Measurements from ENCODE around the gene TTC9B.
"Not testable (repeated sequence)": the region's sequence is repeated elsewhere in the genome, so short reads cannot be mapped to it uniquely, and the experiment has no call there.

The TTC9B gene

DNA sequence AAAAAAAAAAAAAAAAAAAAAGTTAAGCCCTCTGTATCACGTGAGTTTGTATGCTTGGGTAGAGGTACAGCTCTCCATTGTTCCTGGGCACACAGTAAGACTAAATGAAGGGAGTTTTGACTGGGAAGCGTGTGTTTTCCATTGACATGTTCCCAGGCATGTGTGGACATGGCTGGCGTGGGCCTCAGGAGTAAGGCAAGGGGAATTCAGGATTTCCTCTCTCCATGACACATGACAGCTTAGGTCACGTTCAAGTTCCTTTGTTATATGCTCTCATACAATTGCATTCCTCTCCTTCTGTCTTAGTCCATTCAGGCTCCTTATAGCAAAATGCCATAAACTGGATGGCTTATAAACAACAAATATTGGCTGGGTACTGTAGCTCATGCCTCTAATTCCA is 44.1 kb downstream of the TTC9B start:
- H3K27ac ChIP-seq, result no peak overlapping the region
- TF ChIP-seq, protein P1, sequence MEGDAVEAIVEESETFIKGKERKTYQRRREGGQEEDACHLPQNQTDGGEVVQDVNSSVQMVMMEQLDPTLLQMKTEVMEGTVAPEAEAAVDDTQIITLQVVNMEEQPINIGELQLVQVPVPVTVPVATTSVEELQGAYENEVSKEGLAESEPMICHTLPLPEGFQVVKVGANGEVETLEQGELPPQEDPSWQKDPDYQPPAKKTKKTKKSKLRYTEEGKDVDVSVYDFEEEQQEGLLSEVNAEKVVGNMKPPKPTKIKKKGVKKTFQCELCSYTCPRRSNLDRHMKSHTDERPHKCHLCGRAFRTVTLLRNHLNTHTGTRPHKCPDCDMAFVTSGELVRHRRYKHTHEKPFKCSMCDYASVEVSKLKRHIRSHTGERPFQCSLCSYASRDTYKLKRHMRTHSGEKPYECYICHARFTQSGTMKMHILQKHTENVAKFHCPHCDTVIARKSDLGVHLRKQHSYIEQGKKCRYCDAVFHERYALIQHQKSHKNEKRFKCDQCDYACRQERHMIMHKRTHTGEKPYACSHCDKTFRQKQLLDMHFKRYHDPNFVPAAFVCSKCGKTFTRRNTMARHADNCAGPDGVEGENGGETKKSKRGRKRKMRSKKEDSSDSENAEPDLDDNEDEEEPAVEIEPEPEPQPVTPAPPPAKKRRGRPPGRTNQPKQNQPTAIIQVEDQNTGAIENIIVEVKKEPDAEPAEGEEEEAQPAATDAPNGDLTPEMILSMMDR (conservative IDR thresholded peaks at IDR 0.05), result no peak

DNA sequence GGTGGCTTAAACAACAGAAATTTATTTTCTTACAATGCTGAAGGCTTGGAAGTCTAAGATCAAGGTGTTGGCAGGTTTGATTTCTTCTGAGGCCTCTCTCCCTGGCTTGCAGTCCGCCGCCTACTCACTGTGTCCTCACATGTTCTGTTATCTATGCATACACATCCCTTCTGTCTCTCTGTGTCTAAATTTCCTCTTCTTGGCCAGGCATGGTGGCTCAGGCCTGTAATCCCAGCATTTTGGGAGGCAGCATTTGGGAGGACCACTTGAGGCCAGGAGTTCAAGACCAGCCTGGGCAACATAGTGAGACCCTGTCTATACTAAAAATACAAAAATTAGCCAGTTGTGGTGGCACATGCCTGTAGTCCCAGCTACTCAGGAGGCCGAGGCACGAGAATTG is 46.9 kb downstream of the TTC9B start:
- not testable (repeated sequence) for H3K27ac ChIP-seq

DNA sequence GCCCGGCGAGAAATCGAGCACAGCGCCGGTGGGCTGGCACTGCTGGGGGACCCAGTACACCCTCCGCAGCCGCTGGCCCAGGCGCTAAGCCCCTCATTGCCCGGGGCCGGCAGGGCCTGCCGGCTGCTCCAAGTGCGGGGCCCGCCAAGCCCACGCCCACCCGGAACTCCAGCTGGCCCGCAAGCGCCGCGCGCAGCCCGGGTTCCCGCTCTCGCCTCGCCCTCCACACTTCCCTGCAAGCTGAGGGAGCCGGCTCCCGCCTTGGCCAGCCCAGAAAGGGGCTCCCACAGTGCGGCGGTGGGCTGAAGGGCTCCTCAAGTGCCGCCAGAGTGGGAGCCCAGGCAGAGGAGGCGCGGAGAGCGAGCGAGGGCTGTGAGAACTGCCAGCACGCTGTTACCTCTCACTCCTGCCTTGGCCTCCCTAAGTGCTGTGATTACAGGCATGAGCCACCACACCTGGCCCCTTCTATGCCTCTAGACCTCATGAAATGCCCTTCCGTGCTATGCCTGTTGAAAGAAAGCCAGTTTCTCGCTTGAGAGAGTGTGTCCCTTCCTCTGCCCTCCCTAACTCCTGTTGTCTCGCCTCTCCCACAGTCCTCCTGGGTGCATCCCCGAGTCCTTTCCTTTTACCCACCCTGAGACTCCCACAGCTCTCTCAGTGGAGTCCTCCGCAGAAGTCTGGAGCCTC is 47.7 kb downstream of the TTC9B start:
- not testable (repeated sequence) for H3K27ac ChIP-seq

DNA sequence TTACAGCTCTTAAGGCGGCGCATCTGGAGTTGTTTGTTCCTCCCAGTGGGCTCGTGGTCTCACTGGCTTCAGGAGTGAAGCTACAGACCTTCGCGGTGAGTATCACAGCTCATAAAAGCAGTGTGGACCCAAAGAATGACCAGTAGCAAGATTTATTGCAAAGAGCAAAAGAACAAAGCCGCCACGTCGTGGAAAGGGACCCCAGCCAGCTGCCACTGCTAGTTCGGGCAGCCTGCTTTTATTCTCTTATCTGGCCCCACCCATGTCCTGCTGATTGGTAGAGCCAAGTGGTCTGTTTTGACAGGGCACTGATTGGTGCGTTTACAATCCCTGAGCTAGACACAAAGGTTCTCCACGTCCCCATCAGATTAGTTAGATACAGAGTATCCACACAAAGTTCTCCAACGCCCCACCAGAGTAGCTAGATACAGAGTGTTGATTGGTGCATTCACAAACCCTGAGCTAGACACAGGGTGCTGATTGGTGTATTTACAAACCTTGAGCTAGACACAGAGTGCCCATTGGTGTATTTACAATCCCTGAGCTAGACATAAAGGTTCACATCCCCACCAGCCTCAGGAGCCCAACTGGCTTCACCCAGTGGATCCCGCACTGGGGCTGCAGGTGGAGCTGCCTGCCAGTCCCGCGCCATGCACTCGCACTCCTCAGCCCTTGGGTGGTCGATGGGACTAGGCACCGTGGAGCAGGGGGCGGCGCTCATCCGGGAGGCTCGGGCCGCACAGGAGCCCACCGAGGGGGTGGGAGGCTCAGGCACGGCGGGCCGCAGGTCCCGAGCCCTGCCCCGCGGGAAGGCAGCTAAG is 48.5 kb downstream of the TTC9B start:
- H3K27ac ChIP-seq, result not testable (repeated sequence)

Data from VCaP (cell line).